ENCODE results near the gene TP53BP1.

DNA sequence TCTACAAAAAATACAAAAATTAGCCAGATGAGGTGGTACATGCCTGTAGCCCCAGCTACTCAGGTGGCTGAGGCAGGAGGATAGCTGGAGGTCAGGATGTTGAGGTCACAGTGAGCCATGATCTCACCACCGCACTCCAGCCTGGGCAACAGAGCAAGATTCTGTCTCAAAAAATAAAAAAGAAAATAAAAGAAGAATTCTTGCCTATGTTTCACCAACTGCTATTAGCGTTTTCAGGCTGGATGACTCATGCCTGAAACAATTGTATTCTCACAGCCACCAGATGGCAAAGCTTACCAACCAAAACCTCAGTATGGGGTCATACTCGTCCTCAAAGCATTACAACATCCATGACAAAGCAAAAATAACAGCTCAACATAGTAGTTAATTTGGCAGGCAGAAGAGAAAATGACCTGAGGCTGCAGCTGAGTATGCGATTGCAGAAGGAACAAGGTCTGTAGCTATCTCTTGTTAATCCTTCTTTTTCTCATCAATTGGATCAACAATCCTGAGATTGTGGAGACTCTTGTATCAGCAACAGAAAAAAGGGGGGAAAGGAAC is 52.2 kb downstream of the TP53BP1 start:
- no peak for TF ChIP-seq POLR2A (IDR thresholded peaks at IDR 0.05)
- TF ChIP-seq CTCF (IDR thresholded peaks at IDR 0.05): peak in 1 of 2 donors; percentile 26
- peak in 2 of 3 donors; percentile 71 to 92 for TF ChIP-seq POLR2AphosphoS5 (IDR thresholded peaks at IDR 0.05)
